Inferior parietal cortex (tissue), 1 donor: ENCODE data around the gene MLF2.

Experiments used
- DNase-seq: peaks from one replicate; pipeline ENCODE4 v3.0.0-alpha.2; 2016; ENCODE audit errors: extremely low spot score

MLF2 gene, protein sequence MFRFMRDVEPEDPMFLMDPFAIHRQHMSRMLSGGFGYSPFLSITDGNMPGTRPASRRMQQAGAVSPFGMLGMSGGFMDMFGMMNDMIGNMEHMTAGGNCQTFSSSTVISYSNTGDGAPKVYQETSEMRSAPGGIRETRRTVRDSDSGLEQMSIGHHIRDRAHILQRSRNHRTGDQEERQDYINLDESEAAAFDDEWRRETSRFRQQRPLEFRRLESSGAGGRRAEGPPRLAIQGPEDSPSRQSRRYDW

GRCh38 chr12:6752921-6753771 is at the start of gene MLF2:
Gene MLF2 (minus strand): TSS chr12:6753141. CDS start chr12:6752334, 807 bp downstream.
- peak; percentile 96 for DNase-seq

DNA sequence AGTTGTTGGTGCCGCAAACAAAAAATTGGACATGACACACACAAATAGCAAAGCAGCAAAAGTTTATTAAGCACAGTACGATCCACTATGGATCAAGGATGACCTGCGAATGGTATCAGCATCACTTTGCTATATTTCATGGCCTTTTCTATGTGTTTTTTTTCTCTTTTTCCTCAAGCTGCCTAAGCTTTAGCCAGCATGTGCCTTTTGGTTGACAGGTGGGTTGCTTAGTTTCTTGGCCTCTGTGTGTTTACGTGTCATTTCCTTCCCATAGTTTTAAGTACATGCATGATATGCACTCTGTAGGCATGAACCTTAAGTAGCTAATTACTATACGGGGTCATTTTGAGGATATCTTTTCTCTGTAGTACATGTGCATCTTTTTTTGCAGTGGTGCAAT is 46.2 kb upstream of the MLF2 start:
- DNase-seq: no peak

- no peak for DNase-seq
These were observed 43.6 kb upstream of the MLF2 start for GRCh38 chr12:6796576-6796975.

GRCh38 chr12:6795088-6795487 is 42.1 kb upstream of the MLF2 start:
- no peak for DNase-seq

DNA sequence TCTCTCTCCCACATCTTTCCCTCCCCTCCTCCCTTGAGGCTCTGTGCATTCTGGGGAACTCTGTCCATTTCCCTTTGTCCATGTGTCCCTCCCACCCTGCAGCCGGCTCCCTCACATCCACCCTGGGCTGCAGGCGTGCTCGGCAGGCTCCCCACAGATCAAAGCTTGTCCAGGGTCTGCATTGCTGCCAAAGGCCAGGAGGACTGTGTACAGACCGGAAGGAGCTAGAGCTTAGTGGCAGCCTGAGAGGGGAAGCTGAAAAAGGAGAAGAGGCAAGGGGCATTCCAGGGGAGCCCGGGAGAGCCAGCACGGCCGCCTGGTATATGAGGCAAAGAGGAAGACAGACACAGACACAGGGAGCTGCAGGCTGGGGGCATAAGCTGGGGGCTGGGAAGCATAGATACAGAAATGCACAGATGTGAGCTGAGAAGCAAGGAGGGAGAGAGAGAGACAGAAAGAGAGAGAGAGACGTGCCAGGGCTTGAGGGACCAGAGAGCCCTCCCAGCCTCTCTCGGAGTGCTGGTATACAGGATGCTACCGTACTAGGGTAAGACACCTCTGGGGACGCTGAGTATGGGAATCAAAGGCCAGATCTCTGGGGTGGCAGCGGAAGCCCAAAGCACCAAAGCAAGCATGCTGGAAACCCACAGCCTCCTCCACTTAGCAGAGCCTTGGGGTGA is 39.7 kb upstream of the MLF2 start:
- no peak for DNase-seq

GRCh38 chr12:6791931-6792520 is 39.1 kb upstream of the MLF2 start:
- no peak for DNase-seq

- no peak for DNase-seq
These were observed 37.7 kb upstream of the MLF2 start for GRCh38 chr12:6790496-6791150.

- DNase-seq: no peak
These were observed 36.3 kb upstream of the MLF2 start, which contains the start of gene CD4 for GRCh38 chr12:6788972-6789924. Gene CD4 (plus strand): TSS chr12:6789528. CDS start chr12:6800139, 10,611 bp downstream.

- no peak for DNase-seq
These were observed 34.4 kb upstream of the MLF2 start for GRCh38 chr12:6787309-6787708.

DNA sequence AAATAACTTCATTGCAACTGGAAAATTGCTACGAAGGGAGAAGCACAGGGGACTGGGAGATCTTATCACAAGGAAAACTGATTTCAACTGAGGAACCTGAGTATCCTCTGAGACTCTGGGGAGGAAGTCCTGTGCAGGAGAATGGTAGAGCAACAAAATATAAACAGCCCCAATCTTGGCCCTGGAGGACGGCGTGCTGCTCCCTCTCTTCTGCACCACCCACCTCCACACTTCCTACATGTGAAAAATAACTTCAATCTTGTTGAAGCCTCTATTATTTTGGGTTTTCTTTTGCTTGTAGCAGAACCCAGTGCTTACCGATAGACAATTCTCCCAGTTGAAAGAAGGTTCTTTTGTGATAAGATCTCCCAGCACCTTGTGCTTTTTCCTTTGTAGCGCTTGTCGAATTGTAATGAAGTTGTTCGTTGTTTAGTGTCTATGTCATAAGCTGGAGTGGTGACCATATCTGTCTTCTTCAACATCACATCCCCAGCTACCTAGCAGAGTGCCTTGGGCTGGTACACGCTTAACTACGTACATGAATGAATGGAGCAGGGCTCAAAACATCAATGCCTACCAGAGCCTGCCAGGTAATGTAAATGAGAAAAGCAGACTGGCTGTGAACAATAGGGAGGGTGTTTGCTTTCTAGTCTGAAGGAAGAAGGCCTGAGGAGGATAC is 33.6 kb upstream of the MLF2 start:
- DNase-seq: no peak

DNA sequence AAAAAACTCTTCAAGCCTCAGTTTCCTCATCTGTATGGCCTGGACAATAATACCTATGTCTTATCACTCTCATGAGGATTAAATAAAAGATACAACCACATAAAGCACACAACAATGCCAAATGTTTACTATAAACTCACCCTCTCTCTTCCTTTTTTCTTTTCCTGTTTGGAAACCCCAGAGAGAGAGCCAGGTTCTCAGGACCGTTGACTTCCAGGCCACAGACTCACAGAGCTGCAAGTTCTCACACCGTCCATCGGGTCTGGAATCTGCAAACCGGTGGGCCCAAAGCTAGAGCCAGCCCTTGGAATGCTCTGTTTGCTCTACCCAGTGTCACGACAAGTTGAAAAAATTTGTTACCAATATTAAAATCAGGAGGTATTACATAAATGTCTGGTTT is 31.8 kb upstream of the MLF2 start:
- DNase-seq: no peak

DNA sequence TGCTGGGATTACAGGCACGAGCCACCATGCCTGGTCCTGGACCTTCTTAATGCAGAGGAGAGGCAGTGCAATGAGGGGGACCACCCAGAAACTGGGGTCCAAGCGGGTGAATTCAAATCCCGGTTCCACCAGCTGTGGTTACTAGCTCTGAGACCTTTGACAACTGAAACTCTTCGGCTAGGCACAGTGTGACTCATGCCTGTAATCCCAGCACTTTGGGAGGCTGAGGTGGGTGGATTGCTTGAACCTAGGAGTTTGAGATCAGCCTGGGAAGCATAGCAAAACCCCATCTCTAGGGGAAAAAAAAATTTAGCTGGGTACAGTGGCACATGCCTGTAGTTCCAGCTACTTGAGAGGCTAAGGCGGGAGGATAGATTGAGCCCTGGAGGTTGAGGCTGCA is 31.4 kb upstream of the MLF2 start:
- no peak for DNase-seq

- DNase-seq: no peak
These were observed 30.9 kb upstream of the MLF2 start for GRCh38 chr12:6783828-6784227.

DNA sequence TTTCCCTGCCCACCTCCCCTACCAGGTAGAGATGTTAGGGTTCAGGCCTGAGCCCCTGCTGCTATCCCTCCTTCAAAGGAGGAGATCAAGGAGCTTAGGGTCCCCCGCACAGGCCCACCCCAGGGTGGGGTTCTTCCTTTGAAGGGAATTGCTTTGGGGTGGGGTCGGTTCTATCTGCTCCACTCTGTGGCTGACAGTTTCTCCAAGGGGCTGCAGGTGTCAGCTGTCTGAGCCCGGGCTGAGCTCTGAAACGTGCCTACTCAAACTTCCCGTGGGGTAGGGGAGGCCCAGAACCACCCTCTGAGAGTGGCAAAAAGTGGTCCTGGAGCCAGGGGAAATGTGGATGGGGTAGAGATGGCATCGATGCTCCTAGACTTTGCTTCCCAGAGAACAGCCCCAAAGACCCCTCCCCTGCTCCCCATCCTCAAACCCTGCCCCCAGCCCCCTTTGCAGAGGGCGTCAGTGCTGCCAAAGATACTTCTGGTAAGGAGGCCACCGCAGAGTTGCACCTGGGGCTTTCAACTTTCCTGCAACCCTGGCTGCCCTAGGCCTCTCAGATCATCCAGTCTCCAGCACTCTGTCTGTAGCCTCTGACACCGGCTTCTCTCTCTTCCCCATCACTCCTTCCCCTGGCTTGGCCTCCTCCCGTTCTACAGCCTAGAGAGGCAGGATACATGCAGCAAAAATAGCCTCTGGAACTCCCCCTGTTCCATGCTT is 30.1 kb upstream of the MLF2 start:
- no peak for DNase-seq

DNA sequence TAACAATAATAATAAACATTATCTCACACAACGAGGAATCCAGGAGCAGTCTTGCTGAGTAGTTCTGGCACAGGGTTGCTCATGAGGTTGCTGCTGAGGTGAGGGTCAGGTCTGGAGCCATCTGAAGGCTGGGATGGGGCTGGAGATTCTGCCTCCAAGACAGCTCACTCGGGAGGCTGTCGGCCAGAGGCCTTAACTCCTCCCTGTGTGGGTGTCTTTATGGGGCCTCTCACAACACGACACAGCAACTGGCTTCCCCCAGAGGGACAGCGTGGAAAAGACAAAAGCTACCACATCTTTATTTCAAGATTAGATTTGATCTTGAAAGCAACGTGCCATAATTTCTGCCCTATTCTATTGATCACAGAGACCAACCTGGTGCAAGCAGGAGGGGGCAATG is 29.2 kb upstream of the MLF2 start:
- no peak for DNase-seq

DNA sequence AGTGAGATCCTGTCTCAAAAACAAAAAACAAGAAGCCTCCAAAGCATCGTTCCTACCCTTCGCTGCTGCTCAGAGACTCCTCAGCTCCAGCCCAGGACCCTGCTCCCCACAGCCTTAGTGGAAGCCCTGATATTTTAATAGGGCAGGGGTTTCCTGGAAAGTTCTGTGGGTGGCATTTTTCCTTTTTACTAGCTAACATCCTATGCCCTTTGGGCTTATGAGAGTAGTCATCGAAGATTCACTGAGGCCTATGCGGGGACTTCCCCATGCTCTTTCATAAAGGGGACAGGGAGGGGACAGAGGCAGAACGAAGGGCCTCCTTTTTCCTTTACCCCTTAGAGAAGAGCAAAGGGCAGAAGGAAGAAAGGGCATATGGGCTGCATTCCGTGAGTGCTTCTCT is 27.6 kb upstream of the MLF2 start:
- no peak for DNase-seq

GRCh38 chr12:6779708-6780432 is 26.9 kb upstream of the MLF2 start:
- no peak for DNase-seq
